Transverse colon (tissue), 4 donors: ENCODE data around the gene VTA1. TPM values are rescaled to one million over a fixed set of nuclear protein-coding genes. Genes with fewer than 3 reads are reported as not detected.

ENCODE experiments used
- DNase-seq: peaks from one replicate; pipeline ENCODE4 v3.0.0-alpha.2; 2019
- H3K27ac ChIP-seq, 4 donors: fragments of 200-600 bp; sonication (generic); 2 replicates each; pipeline ENCODE4 v1.5.1; 2016 to 2018; ENCODE audit warnings: inconsistent platforms in 4 of 4
- H3K27me3 ChIP-seq: fragments of 200-600 bp; sonication (generic); 2 replicates; pipeline ENCODE4 v1.5.1; 2017; ENCODE audit warnings: inconsistent platforms
- H3K36me3 ChIP-seq, 4 donors: fragments of 200-600 bp; sonication (generic); 2 replicates each; pipeline ENCODE4 v1.5.1; 2017 to 2019; ENCODE audit warnings: inconsistent platforms in 4 of 4
- H3K4me1 ChIP-seq, 4 donors: fragments of 200-600 bp; sonication (generic); 2 replicates each; pipeline ENCODE4 v1.5.1; 2017 to 2020; ENCODE audit warnings: inconsistent platforms in 4 of 4
- H3K4me3 ChIP-seq, 4 donors: fragments of 200-600 bp; sonication (generic); 1 replicate in 1 of 4; 2 replicates in 3 of 4; pipeline versions ENCODE4 v1.5.1 to v1.6.1; 2017 to 2019; ENCODE audit warnings: inconsistent platforms in 4 of 4
- H3K9me3 ChIP-seq, 2 donors: fragments of 200-600 bp; sonication (generic); 2 replicates each; pipeline ENCODE4 v1.5.1; 2017 to 2019; ENCODE audit warnings: inconsistent platforms in 2 of 2
- EP300 ChIP-seq: sonication (generic); formaldehyde crosslinking; IDR thresholded peaks from one replicate; pipeline ENCODE4 v1.6.1; 2017; ENCODE audit warnings: antibody characterized with exemption, low read depth
- POLR2A ChIP-seq: fragments of 450-650 bp; IDR thresholded peaks from one replicate; pipeline ENCODE4 v1.6.1; 2016; ENCODE audit warnings: antibody characterized with exemption, mild to moderate bottlenecking, moderate library complexity
- POLR2AphosphoS5 ChIP-seq, 3 donors: sonication (generic); formaldehyde crosslinking; IDR thresholded peaks; one replicate each; pipeline ENCODE4 v1.6.1; 2016; ENCODE audit warnings: antibody characterized with exemption in 3 of 3
- WGBS, 2 donors: methylation state at CpG; one replicate each; pipeline ENCODE4 v1.1.5; 2018; ENCODE audit warnings: low coverage in 1 of 2; 5-methylcytosine and 5-hydroxymethylcytosine counted together
- in situ Hi-C, 4 donors: fragments of 200-750 bp; cut with MboI; loops; one replicate each; pipeline versions ENCODE4 v1.15.0 to v1.15.1; 2017; ENCODE audit warnings: low sequenced_read_pairs in 3 of 4, low pct_ligation_motif_present in 1 of 4, low pct_unique_long_range_greater_than_20kb in 1 of 4
- intact Hi-C: fragments of 100-400 bp; cut with DNase I; formaldehyde crosslinking; loops from one replicate; pipeline ENCODE4 v1.15.1; 2023; ENCODE audit warnings: low total_unique reads
- total RNA-seq, 4 donors: library from RNA; depleted of rRNA; stranded (reverse); fragments of >200 nt; gene quantifications; one replicate each; pipeline ENCODE4 v1.1.0, GENCODE V29; 2016
- TF ChIP-seq, protein P1 (sequence below), 5 experiments: fragments of 200-600 bp in 3 of 5; fragments of 450-650 bp in 2 of 5; sonication (generic) in 3 of 5; IDR thresholded peaks; 1 replicate in 2 of 5; 2 replicates in 3 of 5; pipeline ENCODE4 v1.5.1; 2016 to 2017; ENCODE audit warnings: antibody characterized with exemption in 5 of 5, inconsistent platforms in 3 of 5, mild to moderate bottlenecking in 2 of 5, moderate library complexity in 1 of 5

The VTA1 gene
- total RNA-seq, 4 donors from 2014 or later, result 10.5 to 52.6 (median 37.2) TPM

DNA sequence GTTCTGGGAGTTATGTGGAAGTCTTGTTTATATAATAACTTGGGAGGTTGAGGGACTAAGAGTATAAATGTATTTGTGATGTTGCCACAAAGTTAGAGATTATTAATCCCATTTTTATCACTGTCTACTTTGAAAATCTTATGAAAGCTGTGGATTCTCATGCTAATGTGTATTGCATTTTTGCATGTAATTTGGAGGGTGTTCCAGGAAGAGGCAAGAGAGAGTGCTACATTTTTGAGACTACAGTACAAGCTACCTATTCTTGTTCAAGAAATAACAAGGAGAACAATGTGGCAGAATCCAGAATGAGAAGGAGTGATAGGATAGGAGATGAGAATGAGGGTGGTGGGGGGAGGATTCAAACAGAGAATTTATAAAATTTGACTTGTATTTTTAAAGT, 34.9 kb downstream of the VTA1 start:
- peaks cover 0 to 8% of the 10 kb centered on the region in 2 donors for H3K9me3 ChIP-seq
- in situ Hi-C loops, result no loop called here
- no peak for DNase-seq
- peaks cover 0 to 4% (median 0%) of the 10 kb centered on the region in 4 donors for H3K36me3 ChIP-seq
- H3K27ac ChIP-seq, result no peak overlapping the region
- H3K27me3 ChIP-seq, result no peaks in the 10 kb centered on the region
- intact Hi-C loops, result no loop called here
- no peaks in the 10 kb centered on the region for H3K4me1 ChIP-seq
- TF ChIP-seq, protein P1, sequence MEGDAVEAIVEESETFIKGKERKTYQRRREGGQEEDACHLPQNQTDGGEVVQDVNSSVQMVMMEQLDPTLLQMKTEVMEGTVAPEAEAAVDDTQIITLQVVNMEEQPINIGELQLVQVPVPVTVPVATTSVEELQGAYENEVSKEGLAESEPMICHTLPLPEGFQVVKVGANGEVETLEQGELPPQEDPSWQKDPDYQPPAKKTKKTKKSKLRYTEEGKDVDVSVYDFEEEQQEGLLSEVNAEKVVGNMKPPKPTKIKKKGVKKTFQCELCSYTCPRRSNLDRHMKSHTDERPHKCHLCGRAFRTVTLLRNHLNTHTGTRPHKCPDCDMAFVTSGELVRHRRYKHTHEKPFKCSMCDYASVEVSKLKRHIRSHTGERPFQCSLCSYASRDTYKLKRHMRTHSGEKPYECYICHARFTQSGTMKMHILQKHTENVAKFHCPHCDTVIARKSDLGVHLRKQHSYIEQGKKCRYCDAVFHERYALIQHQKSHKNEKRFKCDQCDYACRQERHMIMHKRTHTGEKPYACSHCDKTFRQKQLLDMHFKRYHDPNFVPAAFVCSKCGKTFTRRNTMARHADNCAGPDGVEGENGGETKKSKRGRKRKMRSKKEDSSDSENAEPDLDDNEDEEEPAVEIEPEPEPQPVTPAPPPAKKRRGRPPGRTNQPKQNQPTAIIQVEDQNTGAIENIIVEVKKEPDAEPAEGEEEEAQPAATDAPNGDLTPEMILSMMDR (IDR thresholded peaks at IDR 0.05), result no peak
- TF ChIP-seq POLR2A, result no peak
- no peak for TF ChIP-seq POLR2AphosphoS5 (IDR thresholded peaks at IDR 0.05)
- no peak for TF ChIP-seq EP300
- H3K4me3 ChIP-seq, result no peak overlapping the region

DNA sequence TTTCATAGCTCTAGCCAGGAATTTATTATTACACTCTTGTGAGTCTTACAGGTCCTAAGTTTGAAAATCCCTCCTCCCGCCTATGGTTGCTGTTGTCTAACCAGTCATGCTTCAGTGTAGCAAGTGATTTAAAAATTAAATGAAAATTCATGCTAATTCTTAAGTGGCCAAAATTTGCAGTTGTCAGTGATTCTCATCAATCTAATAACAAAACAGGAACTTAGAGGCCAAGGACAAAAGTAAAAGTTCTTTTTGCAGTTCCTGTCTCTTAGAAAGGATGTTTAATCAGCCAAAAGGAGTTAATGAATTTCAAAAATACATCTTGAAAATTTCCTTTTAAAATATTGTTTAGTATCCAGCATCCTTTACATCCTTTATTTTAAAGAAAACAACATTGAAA, 36.3 kb downstream of the VTA1 start:
- in situ Hi-C loops, result no loop called here
- Histone ChIP-seq H3K9me3 (peaks cover 0 to 3% of the 10 kb centered on the region in 2 donors), H3K27me3 (no peaks in the 10 kb centered on the region), H3K27ac (no peak overlapping the region), H3K4me3 (no peak overlapping the region), H3K4me1 (no peaks in the 10 kb centered on the region), H3K36me3 (no peaks in the 10 kb centered on the region)
- TF ChIP-seq EP300 (no peak), POLR2AphosphoS5 (IDR thresholded peaks at IDR 0.05) (no peak), POLR2A (no peak)
- TF ChIP-seq, protein P1 (IDR thresholded peaks at IDR 0.05), result no peak
- WGBS, 2 donors, result 88 to 98% methylated on average over 1 of the region's 1 CpG
- DNase-seq, result no peak
- intact Hi-C loops, result no loop called here

DNA sequence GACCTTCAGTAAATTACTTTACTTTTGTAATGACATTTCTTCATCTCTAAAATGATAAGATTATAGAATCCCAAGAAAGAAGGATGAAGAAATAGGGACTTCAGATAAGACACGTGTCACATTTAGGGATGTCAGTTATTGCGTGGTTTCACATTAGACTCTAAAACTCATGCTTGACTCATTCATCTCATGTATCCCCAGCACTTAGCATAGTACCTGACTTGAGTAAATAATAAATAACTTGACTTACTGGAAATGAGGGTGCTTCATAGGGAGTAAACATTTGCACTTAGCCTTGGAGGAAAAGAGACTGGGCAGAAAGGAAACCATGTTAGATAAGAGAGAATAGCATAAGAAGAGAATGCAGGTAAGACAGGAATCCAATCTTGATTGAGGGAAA, 37.2 kb downstream of the VTA1 start:
- Histone ChIP-seq H3K4me1 (no peaks in the 10 kb centered on the region), H3K9me3 (no peaks in the 10 kb centered on the region), H3K36me3 (no peaks in the 10 kb centered on the region), H3K27ac (no peak overlapping the region), H3K27me3 (no peaks in the 10 kb centered on the region), H3K4me3 (no peak overlapping the region)
- intact Hi-C loops, result no loop called here
- DNase-seq, result no peak
- in situ Hi-C loops, result no loop called here
- no peak for TF ChIP-seq POLR2AphosphoS5 (IDR thresholded peaks at IDR 0.05)
- TF ChIP-seq, protein P1 (IDR thresholded peaks at IDR 0.05), result no peak
- 94 to 95% methylated on average over 2 of the region's 2 CpGs for WGBS, 2 donors

- intact Hi-C loops, result no loop called here
- H3K4me1 ChIP-seq, result no peaks in the 10 kb centered on the region
- in situ Hi-C loops, result no loop called here
- WGBS, 2 donors, result 82 to 97% methylated on average over 1 of the region's 1 CpG
- no peak overlapping the region for H3K27ac ChIP-seq
- H3K9me3 ChIP-seq, result no peaks in the 10 kb centered on the region
- no peaks in the 10 kb centered on the region for H3K36me3 ChIP-seq
- H3K27me3 ChIP-seq, result no peaks in the 10 kb centered on the region
- TF ChIP-seq, protein P1 (IDR thresholded peaks at IDR 0.05), result no peak
- no peak for TF ChIP-seq EP300
- no peak for TF ChIP-seq POLR2A
- no peak for TF ChIP-seq POLR2AphosphoS5 (IDR thresholded peaks at IDR 0.05)
- no peak overlapping the region for H3K4me3 ChIP-seq
- no peak for DNase-seq
Measured at GRCh38 chr6:142185641-142186040, 38.6 kb downstream of the VTA1 start.
